Transverse colon (tissue), 4 donors: ENCODE results near the gene LCAT.

ENCODE experiments used
- CTCF ChIP-seq, 5 experiments: fragments of 200-600 bp in 3 of 5; fragments of 450-650 bp in 2 of 5; sonication (generic) in 3 of 5; IDR thresholded peaks; 1 replicate in 2 of 5; 2 replicates in 3 of 5; pipeline ENCODE4 v1.5.1; 2016 to 2017; ENCODE audit warnings: antibody characterized with exemption in 5 of 5, inconsistent platforms in 3 of 5, mild to moderate bottlenecking in 2 of 5, moderate library complexity in 1 of 5
- EP300 ChIP-seq: sonication (generic); formaldehyde crosslinking; IDR thresholded peaks from one replicate; pipeline ENCODE4 v1.6.1; 2017; ENCODE audit warnings: antibody characterized with exemption, low read depth
- POLR2AphosphoS5 ChIP-seq, 3 donors: sonication (generic); formaldehyde crosslinking; IDR thresholded peaks; one replicate each; pipeline ENCODE4 v1.6.1; 2016; ENCODE audit warnings: antibody characterized with exemption in 3 of 3

- TF ChIP-seq CTCF (IDR thresholded peaks at IDR 0.05): no peak
- TF ChIP-seq EP300: no peak
- TF ChIP-seq POLR2AphosphoS5 (IDR thresholded peaks at IDR 0.05): peak; percentile 78 to 92 (median 88)
Measured at GRCh38 chr16:67935402-67936123, 8.4 kb downstream of the LCAT start.
